Parathyroid adenoma (tissue), 2 donors: Measurements from ENCODE around the gene GPR156.
A peak's percentile ranks its signal among the peaks of the same experiment; 100 is the strongest.

Experiments
- H2AFZ ChIP-seq: fragments of 300-600 bp; sonication (generic); one replicate; pipeline ENCODE4 v1.7.0; 2017; ENCODE audit warnings: antibody characterized with exemption, mild to moderate bottlenecking
- H3K27ac ChIP-seq: fragments of 300-600 bp; sonication (generic); one replicate; pipeline ENCODE4 v1.7.0; 2017
- H3K27me3 ChIP-seq: fragments of 300-600 bp; sonication (generic); one replicate; pipeline ENCODE4 v1.7.0; 2017; ENCODE audit warnings: low read length; ENCODE audit not compliant: control insufficient read depth, insufficient read depth
- H3K36me3 ChIP-seq: fragments of 300-600 bp; sonication (generic); one replicate; pipeline ENCODE4 v1.7.0; 2017; ENCODE audit warnings: low read length; ENCODE audit not compliant: control insufficient read depth, insufficient read depth
- H3K4me1 ChIP-seq: fragments of 300-600 bp; sonication (generic); one replicate; pipeline ENCODE4 v1.7.0; 2017; ENCODE audit warnings: control low read depth
- H3K4me2 ChIP-seq: fragments of 300-600 bp; sonication (generic); one replicate; pipeline ENCODE4 v1.7.0; 2017; ENCODE audit warnings: low read length
- H3K4me3 ChIP-seq: fragments of 300-600 bp; sonication (generic); one replicate; pipeline ENCODE4 v1.7.0; 2017; ENCODE audit warnings: low read depth, low read length
- H3K79me2 ChIP-seq: fragments of 300-600 bp; sonication (generic); one replicate; pipeline ENCODE4 v1.7.0; 2017; ENCODE audit warnings: control low read depth
- H3K9ac ChIP-seq: fragments of 300-600 bp; sonication (generic); one replicate; pipeline ENCODE4 v1.7.0; 2017; ENCODE audit warnings: mild to moderate bottlenecking
- H3K9me3 ChIP-seq: fragments of 300-600 bp; sonication (generic); one replicate; pipeline ENCODE4 v1.7.0; 2017; ENCODE audit warnings: low read length; ENCODE audit not compliant: control insufficient read depth
- CTCF ChIP-seq: fragments of 300-600 bp; sonication (generic); IDR thresholded peaks from one replicate; pipeline ENCODE4 v1.7.0; 2017; ENCODE audit warnings: antibody characterized with exemption, mild to moderate bottlenecking
- donor health status: primary hyperparathyroidism.

GPR156 gene

GRCh38 chr3:120153294-120153693, 131.7 kb downstream of the GPR156 start:
- Histone ChIP-seq H3K27me3 (no peaks in the 10 kb centered on the region), H3K36me3 (no peaks in the 10 kb centered on the region), H3K4me1 (no peaks in the 10 kb centered on the region), H3K9me3 (no peaks in the 10 kb centered on the region), H2AFZ (no peak overlapping the region), H3K27ac (no peak overlapping the region), H3K9ac (no peak overlapping the region), H3K79me2 (no peaks in the 10 kb centered on the region), H3K4me2 (no peak overlapping the region), H3K4me3 (no peak overlapping the region)
- TF ChIP-seq CTCF: no peak

- no peaks in the 10 kb centered on the region for H3K4me1 ChIP-seq
- H3K27me3 ChIP-seq: no peaks in the 10 kb centered on the region
- H3K4me2 ChIP-seq: no peak overlapping the region
- H3K36me3 ChIP-seq: no peaks in the 10 kb centered on the region
- no peak overlapping the region for H3K4me3 ChIP-seq
- no peaks in the 10 kb centered on the region for H3K9me3 ChIP-seq
- H3K79me2 ChIP-seq: no peaks in the 10 kb centered on the region
- no peak for TF ChIP-seq CTCF
- H3K27ac ChIP-seq: no peak overlapping the region
- no peak overlapping the region for H2AFZ ChIP-seq
- H3K9ac ChIP-seq: no peak overlapping the region
Measured at GRCh38 chr3:120151791-120152190, 133.2 kb downstream of the GPR156 start.

- Histone ChIP-seq H3K79me2 (no peaks in the 10 kb centered on the region), H3K4me1 (no peaks in the 10 kb centered on the region), H3K27me3 (no peaks in the 10 kb centered on the region), H3K4me3 (no peak overlapping the region), H2AFZ (no peak overlapping the region), H3K27ac (no peak overlapping the region), H3K4me2 (no peak overlapping the region), H3K36me3 (no peaks in the 10 kb centered on the region), H3K9me3 (no peaks in the 10 kb centered on the region), H3K9ac (no peak overlapping the region)
- TF ChIP-seq CTCF: no peak
Measured at GRCh38 chr3:120148187-120148949, 136.7 kb downstream of the GPR156 start.

- Histone ChIP-seq H3K36me3 (no peaks in the 10 kb centered on the region), H3K27me3 (no peaks in the 10 kb centered on the region), H3K4me1 (no peaks in the 10 kb centered on the region), H3K27ac (no peak overlapping the region), H3K4me3 (no peak overlapping the region), H3K4me2 (no peak overlapping the region), H3K79me2 (no peaks in the 10 kb centered on the region), H3K9ac (no peak overlapping the region), H3K9me3 (no peaks in the 10 kb centered on the region), H2AFZ (peak overlapping the region; percentile 8)
- no peak for TF ChIP-seq CTCF
Measured at GRCh38 chr3:120147072-120147871, 137.8 kb downstream of the GPR156 start.
